Colonic mucosa (tissue), 4 donors: ENCODE measurements around the gene MTG1. TPM values are rescaled to one million over a fixed set of nuclear protein-coding genes. Genes with fewer than 3 reads are reported as not detected.
"Not testable (repeated sequence)": the region's sequence is repeated elsewhere in the genome, so short reads cannot be mapped to it uniquely, and the experiment has no call there.

ENCODE experiments used
- DNase-seq: peaks from one replicate; pipeline ENCODE4 v3.0.0-alpha.2; 2020
- H3K27ac ChIP-seq: fragments of 200-600 bp; one replicate; pipeline ENCODE4 v1.8.0; 2021
- H3K27me3 ChIP-seq: fragments of 200-600 bp; one replicate; pipeline ENCODE4 v1.8.0; 2021
- H3K36me3 ChIP-seq: fragments of 200-600 bp; one replicate; pipeline ENCODE4 v1.8.0; 2021
- H3K4me1 ChIP-seq: fragments of 200-600 bp; one replicate; pipeline ENCODE4 v1.8.0; 2021; ENCODE audit warnings: mild to moderate bottlenecking
- H3K4me3 ChIP-seq: fragments of 200-600 bp; one replicate; pipeline ENCODE4 v1.8.0; 2021
- H3K9ac ChIP-seq, 2 donors: one replicate each; pipeline ENCODE4 v1.7.0; 2013; ENCODE audit warnings: control low read depth in 2 of 2, low read depth in 2 of 2, low read length in 2 of 2
- H3K9me3 ChIP-seq: fragments of 200-600 bp; one replicate; pipeline ENCODE4 v1.8.0; 2021
- CTCF ChIP-seq: fragments of 200-600 bp; IDR thresholded peaks from one replicate; pipeline ENCODE4 v1.8.0; 2022; ENCODE audit warnings: antibody characterized with exemption, mild to moderate bottlenecking
- intact Hi-C: fragments of 100-400 bp; cut with DNase I; formaldehyde crosslinking; loops from one replicate; pipeline ENCODE4 v1.14.1; 2022
- total RNA-seq, 2 donors: library from RNA; stranded (reverse); fragmentation: NEBNext Ultra II Directional in 1 of 2; extraction: Animal tissue kit (Norgen Biotek cat#: 25700) in 1 of 2; gene quantifications; one replicate each; pipeline ENCODE4 v1.2.1, GENCODE V29; 2021
- donor health status: healthy.
- donor health status: DM: no; HTN: no; CAD: no.
- donor health status: DM: no; HTN: no; CAD: no.

MTG1 gene
- total RNA-seq, 2 donors from 2014 or later, result 31.2 to 59.5 TPM

GRCh38 chr10:133422223-133422806, 28.4 kb downstream of the MTG1 start:
- Histone ChIP-seq H3K9ac (no peak overlapping the region), H3K4me3 (no peak overlapping the region), H3K27me3 (peaks cover 7% of the 10 kb centered on the region), H3K9me3 (no peaks in the 10 kb centered on the region), H3K36me3 (no peaks in the 10 kb centered on the region), H3K4me1 (no peaks in the 10 kb centered on the region), H3K27ac (no peak overlapping the region)
- DNase-seq, result no peak
- TF ChIP-seq CTCF, result no peak
- intact Hi-C loops, result no loop called here

- H3K9me3 ChIP-seq, result no peaks in the 10 kb centered on the region
- intact Hi-C loops, result no loop called here
- H3K4me1 ChIP-seq, result no peaks in the 10 kb centered on the region
- H3K27me3 ChIP-seq, result peaks cover 7% of the 10 kb centered on the region
- no peak for DNase-seq
- no peaks in the 10 kb centered on the region for H3K36me3 ChIP-seq
- no peak overlapping the region for H3K27ac ChIP-seq
- no peak overlapping the region for H3K9ac ChIP-seq
- TF ChIP-seq CTCF, result no peak
- no peak overlapping the region for H3K4me3 ChIP-seq
Observed at GRCh38 chr10:133422807-133423771, 29.1 kb downstream of the MTG1 start.

GRCh38 chr10:133424102-133424501, 30.1 kb downstream of the MTG1 start:
- intact Hi-C loops, DNase-seq, H3K4me1 ChIP-seq, H3K9me3 ChIP-seq, H3K4me3 ChIP-seq, H3K9ac ChIP-seq, H3K27ac ChIP-seq, H3K27me3 ChIP-seq, H3K36me3 ChIP-seq: not testable (repeated sequence)

GRCh38 chr10:133424601-133425000, 30.6 kb downstream of the MTG1 start, which contains the start of gene SPRN:
TSS of gene SPRN (minus strand) at chr10:133424625. CDS start at chr10:133423681, 944 bp downstream.
- DNase-seq, H3K36me3 ChIP-seq, H3K4me3 ChIP-seq, H3K9ac ChIP-seq, H3K27me3 ChIP-seq, intact Hi-C loops, H3K4me1 ChIP-seq, H3K9me3 ChIP-seq, H3K27ac ChIP-seq: not testable (repeated sequence)

- H3K36me3 ChIP-seq, H3K4me1 ChIP-seq, DNase-seq, H3K9me3 ChIP-seq, H3K27me3 ChIP-seq, H3K9ac ChIP-seq, intact Hi-C loops, H3K4me3 ChIP-seq, H3K27ac ChIP-seq: not testable (repeated sequence)
Observed at GRCh38 chr10:133429571-133429970, 35.6 kb downstream of the MTG1 start.

GRCh38 chr10:133431888-133432613, 38.1 kb downstream of the MTG1 start:
- intact Hi-C loops, result loop anchor here (10.0 kb wide), 1 partner anchor 93 kb away; the partner anchor contains the start of gene CYP2E1
- H3K27ac ChIP-seq, H3K9me3 ChIP-seq, H3K4me1 ChIP-seq, H3K27me3 ChIP-seq, DNase-seq, H3K9ac ChIP-seq, H3K4me3 ChIP-seq, H3K36me3 ChIP-seq: not testable (repeated sequence)

GRCh38 chr10:133432789-133433188, 38.8 kb downstream of the MTG1 start:
- DNase-seq, H3K9me3 ChIP-seq, H3K4me1 ChIP-seq, H3K27me3 ChIP-seq, H3K36me3 ChIP-seq, H3K4me3 ChIP-seq, H3K27ac ChIP-seq, H3K9ac ChIP-seq: not testable (repeated sequence)
- intact Hi-C loops, result loop anchor here (10.0 kb wide), 1 partner anchor 92 kb away; the partner anchor contains the start of gene CYP2E1
